ENCODE data around the gene FLT3LG.
"Not testable (repeated sequence)": the region's sequence is repeated elsewhere in the genome, so short reads cannot be mapped to it uniquely, and the experiment has no call there.

The FLT3LG gene

DNA sequence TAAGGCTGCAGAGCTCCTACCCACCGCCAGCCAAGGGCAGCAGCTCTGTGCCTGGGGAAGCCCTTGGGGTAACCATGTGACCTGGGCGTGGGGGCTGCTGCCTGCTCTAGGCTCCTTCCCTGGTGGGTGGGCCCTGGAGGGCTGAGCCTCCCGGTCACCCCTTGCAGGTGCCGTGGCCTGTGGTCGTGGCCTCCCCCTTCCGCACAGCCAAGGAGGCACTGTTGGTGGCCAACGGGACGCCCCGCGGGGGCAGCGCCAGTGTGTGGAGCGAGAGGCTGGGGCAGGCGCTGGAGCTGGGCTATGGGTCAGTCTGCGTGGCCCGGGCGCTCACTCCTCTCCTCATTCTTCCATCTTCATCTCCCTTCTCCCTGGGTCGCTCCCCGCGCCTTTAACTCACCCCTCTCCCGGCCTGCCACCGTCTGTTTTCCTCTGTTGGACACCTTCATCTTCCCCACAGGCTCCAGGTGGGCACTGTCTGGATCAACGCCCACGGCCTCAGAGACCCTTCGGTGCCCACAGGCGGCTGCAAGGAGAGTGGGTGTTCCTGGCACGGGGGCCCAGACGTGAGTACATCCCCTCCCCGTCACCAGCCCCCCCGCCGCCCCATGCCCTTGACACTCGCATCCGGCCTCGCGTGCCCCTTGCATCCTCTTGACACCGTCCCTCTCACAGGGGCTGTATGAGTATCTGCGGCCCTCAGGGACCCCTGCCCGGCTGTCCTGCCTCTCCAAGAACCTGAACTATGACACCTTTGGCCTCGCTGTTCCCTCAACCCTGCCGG lies 9.9 kb upstream of the FLT3LG start:
- no peak for DNase-seq (ENCODE audit: low spot score)

DNA sequence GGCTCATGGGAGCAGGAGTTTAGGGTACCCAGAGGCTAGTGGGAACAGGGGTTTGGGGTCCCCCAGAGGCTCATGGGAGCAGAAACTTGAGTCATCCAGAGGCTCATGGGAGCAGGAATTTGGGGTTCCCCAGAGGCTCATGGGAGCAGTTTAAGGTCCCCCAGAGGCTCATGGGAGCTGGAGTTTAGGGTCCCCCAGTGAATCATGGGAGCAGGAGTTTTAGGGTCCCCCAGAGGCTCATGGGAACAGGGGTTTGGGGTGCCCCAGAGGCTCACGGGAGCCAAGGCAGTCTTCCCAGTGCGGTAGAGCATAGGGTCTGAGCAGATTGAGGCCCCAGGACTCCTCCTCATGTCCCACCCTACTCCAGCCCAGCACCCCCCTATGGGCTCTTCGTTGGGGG lies 8.6 kb upstream of the FLT3LG start:
- no peak for DNase-seq (ENCODE audit: low spot score)

DNA sequence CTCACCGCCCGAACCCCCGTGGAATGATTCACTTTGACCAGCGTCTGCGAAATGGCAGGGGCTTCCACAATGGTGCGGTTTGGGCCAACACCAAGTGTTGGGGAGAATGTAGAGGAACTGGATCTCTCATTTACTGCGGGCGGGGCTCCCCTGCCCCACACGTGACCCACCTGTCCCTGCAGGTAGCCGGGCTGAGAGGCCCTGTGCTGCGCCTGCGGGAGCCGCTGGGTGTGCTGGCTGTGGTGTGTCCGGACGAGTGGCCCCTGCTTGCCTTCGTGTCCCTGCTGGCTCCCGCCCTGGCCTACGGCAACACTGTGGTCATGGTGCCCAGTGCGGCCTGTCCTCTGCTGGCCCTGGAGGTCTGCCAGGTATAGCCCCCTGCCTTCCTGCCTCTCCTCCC lies 5.8 kb upstream of the FLT3LG start:
- DNase-seq (ENCODE audit: low spot score): no peak

DNA sequence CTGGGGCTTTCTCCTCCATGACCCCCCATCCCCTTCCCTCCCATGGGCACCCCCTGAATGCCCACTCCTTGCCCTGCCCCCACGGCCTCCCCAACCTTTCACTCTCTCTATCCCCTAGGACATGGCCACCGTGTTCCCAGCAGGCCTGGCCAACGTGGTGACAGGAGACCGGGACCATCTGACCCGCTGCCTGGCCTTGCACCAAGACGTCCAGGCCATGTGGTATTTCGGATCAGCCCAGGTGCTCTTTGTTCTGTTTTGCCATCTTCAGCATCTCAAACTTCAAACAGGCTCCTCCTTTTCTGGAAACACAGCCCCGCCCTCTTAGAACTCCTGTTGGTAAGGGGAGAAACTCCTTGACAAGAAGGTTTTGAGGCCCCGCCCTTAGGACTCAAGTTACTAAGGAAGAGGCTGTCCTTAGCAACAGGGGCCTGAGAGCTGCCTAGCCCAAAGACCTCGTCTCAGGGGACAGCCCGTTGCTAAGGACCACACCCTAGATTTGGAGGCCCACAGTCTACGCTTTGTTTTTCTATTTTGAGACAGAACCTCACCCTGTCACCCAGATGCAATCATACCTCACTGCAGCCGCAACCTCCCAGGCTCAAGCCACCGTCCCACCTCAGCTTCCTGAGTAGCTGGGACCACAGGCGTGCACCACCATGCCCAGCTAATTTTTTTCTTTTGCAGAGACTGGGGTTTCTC lies 5.1 kb upstream of the FLT3LG start:
- DNase-seq (ENCODE audit: low spot score): peak; percentile 10

DNA sequence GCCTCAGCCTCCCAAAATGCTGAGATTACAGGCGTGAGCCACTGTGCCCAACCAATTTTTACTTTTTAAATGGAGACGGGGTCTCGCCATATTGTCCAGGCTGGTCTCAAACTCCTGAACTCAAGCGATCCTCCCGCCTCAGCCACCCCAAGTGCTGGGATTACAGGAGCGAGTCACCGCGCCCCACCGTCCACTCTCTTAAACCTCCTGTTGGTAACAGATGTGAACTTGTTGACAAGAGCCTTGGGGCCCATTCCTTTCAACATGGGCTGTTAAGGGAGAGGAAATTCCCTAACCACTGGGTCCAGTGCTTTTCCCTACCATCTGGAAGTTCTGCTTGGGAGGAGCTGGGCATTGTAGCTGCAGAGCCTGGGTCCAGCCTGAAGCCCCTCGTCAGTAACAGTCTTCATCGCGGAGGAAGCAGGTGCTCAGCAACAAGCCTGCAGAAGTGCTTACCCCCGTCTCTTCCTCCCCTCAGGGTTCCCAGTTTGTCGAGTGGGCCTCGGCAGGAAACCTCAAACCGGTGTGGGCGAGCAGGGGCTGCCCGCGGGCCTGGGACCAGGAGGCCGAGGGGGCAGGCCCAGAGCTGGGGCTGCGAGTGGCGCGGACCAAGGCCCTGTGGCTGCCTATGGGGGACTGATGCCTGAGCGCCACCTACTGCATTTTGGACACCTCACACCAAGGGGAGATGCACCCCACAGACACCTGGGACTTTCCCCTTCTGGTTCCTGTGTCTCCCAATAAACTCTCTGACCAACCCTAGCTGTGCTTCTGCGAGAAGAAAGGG lies 4.0 kb upstream of the FLT3LG start:
- DNase-seq (ENCODE audit: low spot score): no peak

DNA sequence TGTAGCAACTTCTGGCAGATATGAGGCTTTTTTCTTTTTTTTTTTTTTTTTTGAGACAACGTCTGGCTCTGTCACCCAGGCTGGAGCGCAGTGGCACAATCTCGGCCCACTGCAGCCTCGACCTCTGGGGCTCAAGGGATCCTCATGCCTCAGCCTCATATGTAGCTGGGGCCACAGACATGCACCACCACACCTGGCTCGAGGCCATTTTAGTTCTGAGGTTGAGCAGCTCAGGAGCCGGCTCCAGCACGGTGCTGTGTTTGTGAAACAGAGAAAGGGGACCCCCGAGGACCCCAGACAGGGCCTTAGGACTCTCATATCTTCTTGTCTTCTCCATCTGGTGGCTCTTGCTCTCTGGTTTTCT lies 3.4 kb upstream of the FLT3LG start:
- no peak for DNase-seq (ENCODE audit: low spot score)

DNA sequence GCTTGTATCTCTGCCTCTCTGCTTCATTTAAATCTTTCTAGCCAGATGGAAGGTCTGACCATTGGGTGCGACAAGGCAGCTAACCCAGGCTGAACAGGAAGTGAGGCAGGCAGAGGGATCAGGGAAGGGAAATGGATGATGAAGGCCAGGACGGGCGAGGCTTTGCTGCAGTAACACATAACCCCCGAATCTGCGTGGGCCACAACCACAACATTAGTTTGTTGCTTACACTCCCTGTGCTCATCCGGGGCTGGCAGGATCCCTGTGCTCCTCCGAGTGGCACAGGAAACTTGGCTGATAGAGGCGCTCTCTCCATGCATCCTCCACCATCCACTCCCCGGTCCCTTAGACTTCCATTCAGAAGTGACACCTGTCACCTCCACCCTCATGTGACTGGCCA lies 1.1 kb upstream of the FLT3LG start:
- DNase-seq (ENCODE audit: low spot score): no peak

DNA sequence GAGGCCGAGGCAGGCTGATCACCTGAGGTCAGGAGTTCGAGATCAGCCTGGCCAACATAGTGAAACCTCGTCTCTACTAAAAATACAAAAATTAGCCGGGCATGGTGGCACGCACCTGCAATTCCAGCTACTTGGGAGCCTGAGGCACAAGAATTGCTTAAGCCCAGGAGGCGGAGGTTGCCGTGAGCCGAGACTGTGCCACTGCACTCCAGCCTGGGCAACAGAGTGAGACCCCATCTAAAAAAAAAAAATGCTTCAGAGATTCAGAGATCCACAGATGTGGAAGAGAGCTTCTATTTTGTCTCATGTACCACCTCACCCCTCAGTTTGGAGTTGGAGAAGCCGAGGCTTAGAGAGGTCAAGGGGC lies 531 bp upstream of the FLT3LG start:
- not testable (repeated sequence) for DNase-seq (ENCODE audit: low spot score)

DNA sequence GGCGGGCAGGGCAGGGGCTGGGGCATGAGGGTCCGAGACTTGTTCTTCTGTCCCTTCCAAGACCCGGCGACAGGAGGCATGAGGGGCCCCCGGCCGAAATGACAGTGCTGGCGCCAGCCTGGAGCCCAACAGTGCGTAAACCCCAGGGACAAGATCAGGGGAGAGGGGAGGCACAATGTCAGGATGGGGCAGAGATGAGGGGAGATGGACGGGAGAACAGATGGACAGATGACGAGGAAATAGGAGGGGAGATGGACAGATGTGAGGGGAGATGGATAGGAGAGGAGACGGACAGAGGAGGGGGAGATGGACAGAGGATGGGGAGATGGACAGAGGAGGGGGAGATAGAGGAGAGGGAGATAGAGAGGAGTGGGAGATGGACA lies 518 bp downstream of the FLT3LG start:
- no peak for DNase-seq (ENCODE audit: low spot score)

DNA sequence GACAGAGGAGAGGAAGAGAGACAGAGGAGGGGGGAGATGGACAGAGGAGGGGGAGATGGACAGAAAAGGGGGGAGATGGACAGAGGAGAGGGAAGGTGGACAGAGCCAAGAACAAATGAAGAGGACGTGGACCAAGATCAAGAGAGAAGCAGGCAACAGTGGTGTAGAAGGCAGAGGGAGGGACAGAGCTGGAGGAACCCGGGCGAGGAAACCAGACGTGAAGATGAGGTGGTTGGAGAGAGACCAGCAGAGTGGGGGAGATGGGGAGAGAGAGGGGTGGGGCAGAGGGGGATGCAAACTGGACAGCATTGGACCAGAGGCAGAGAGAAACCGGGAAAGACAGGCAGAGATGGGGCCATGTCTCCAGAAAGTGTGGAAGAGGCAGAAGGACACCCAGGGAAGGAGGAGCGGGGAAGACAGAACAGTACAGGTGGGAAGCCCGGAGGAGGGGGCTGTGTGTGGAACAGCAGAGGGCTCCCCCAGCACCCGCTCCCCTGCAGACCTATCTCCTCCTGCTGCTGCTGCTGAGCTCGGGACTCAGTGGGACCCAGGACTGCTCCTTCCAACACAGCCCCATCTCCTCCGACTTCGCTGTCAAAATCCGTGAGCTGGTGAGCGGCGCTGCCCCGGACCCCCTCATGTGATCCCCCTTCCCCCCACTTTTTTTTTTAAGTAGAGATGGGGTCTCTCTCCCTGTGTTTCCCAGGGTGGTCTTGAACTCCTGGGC lies 1.3 kb downstream of the FLT3LG start:
- DNase-seq (ENCODE audit: low spot score): no peak

DNA sequence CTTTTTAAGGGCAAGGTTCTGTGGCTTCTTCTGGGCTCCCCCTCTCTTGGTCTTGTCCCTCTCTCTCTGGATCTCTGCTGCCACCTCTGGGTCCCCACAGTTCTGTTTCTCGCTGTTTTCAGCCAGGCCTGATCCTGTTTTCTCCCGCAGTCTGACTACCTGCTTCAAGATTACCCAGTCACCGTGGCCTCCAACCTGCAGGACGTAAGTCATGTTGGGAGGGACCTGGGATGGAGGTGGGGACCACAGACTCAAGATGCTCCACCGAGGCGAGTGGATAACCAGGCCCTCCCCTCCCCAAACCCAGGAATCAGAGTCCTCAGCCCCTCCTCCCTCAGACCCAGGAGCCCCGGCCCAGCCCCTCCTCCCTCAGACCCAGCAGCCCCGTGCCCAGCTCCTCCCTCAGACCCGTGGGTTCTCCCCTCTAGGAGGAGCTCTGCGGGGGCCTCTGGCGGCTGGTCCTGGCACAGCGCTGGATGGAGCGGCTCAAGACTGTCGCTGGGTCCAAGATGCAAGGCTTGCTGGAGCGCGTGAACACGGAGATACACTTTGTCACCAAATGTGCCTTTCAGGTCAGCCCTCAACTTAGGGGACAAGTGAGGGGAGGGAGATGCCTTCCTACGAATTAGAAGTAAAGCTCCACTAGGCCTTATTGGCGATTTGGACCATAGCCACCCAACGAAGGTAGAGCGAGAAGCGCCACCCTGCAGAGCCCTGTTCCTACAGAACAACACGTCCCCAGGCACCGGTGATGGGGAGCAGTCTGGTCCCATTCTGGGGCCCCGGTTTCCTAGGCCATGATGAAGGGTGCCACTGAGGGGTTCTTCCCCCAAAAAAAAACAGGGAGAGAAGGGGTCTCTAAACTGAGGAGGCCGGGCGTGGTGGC lies 2.2 kb downstream of the FLT3LG start:
- DNase-seq (ENCODE audit: low spot score): peak; percentile 49

DNA sequence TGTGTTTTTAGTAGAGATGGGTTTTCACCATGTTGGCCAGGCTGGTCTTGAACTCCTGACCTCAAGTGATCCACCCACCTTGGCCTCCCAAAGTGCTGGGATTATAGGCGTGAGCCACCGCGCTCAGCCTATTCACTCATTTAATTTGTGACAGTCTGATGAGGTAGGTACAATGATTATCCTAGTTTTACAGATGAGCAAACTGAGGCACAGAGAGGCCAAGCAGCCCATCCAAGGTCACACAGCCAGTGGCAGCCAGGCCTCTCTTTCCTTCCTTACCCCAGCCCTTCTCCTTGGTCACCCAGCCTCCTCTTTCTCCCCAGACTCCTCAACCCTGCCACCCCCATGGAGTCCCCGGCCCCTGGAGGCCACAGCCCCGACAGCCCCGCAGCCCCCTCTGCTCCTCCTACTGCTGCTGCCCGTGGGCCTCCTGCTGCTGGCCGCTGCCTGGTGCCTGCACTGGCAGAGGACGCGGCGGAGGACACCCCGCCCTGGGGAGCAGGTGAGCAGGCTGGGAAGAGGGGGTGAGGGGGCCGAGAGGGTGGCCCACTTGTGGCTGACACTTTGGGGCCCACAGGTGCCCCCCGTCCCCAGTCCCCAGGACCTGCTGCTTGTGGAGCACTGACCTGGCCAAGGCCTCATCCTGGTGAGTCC lies 6.1 kb downstream of the FLT3LG start:
- DNase-seq (ENCODE audit: low spot score): no peak

DNA sequence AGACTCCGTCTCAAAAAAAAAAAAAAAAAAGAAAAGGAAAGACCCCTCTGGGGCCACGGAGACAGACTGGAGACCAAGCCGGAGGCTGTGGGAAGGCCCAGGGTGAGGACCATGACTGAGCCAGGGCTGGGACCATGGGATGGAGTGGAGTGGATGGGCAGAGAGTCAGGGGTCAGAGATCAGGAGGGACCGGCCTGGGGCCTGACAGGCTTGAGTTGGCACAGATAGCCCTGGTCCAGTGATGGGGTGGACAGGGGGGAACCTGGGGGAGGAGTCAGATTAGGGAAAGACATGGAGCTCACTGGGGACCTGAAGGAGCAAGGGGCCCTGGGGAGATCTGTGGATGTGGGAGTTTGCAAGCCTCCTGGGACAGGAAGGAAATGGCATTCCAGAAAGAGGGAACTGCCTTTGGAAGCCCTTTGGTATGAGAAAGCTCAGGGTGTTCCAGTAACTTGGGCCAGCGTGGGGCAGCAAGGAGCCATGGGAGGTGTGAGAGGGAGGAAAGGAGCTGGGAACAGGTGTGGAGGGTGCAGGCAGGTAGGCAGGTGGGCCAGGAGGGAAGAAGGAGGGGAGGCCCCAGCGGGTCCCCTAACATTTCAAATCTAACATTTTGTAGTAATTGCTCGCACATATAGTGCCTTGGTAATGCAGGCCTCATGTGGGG lies 7.1 kb downstream of the FLT3LG start:
- no peak for DNase-seq (ENCODE audit: low spot score)

DNA sequence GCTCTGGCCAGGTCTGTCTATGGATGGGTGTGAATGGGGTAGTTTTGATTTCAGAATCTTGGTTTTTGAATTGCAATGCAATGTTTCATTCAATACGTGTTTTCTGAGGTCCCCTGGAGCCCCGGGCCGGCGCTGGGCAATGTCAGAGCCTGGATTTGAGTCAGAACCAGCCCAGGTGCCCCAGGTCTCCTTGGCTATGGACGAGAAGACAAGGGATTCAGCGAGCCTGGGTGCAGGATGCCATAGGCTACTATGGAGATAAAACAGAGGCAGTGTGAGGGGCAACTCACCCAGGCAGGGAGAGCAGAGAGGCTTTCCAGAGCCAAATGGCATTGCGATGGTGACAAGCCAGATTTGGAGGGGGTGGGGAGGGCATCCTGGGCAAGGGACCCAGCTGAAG lies 12.2 kb downstream of the FLT3LG start:
- DNase-seq (ENCODE audit: low spot score): no peak

DNA sequence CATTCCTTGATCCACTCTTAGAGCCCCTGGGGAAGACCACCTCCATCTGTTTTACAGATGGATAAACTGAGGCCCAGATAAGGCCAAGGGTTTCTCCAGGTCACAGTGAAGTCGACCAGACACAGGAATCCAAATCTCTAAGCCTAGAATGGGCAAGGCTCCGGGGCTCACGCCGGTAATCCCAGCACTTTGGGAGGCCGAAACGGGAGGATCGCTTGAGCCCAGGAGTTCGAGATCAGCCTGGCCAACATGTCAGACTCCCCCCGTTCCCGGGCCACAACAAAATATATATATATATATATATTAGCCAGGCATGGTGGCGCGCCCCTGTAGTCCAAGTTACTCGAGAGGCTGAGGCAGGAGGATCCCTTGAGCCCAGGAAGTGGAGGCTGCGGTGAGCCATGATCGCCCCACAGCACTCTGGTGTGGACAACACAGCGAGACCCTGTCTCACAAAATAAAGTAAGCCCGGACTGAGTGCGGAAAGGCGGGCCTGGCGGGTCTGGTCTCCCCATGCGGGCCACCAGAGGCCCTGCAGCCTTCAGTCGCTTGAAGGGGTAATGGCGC lies 12.8 kb downstream of the FLT3LG start:
- DNase-seq (ENCODE audit: low spot score): no peak

DNA sequence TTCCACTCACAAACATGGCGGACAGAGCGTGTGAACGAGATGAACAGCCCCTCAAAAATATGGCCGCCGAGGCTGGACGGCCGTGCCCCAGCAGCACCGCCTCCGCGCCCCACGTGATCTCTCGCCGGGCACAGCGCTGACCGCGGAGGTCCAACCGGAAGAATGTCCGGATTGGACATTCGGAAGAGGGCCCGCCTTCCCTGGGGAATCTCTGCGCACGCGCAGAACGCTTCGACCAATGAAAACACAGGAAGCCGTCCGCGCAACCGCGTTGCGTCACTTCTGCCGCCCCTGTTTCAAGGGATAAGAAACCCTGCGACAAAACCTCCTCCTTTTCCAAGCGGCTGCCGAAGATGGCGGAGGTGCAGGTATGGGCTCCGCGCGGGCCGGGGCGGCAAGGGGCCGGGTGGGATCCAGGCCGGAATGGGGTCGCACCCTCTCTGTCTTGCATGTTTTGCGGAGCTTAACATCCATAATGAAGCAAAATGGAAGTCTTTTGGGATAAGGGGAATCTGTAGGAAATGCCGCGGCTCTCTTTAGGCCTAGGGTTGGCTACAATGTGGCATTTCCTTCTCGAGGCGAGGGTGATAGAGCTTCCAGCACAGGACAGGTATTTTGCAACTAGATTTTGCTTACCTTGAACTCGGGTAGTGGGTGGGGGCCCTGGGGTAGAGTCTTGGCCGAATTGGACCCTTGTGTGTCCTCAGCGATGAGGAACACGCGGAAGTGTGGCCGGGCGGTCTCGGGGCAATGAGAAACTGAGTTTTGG lies 13.4 kb downstream of the FLT3LG start, which contains the start of gene RPL13A:
Gene RPL13A, plus strand, starts transcription at position 332 of the 769 bp plus-strand sequence. Its CDS starts 22 bp downstream, at position 354.
- peak; percentile 99 for DNase-seq (ENCODE audit: low spot score)

DNA sequence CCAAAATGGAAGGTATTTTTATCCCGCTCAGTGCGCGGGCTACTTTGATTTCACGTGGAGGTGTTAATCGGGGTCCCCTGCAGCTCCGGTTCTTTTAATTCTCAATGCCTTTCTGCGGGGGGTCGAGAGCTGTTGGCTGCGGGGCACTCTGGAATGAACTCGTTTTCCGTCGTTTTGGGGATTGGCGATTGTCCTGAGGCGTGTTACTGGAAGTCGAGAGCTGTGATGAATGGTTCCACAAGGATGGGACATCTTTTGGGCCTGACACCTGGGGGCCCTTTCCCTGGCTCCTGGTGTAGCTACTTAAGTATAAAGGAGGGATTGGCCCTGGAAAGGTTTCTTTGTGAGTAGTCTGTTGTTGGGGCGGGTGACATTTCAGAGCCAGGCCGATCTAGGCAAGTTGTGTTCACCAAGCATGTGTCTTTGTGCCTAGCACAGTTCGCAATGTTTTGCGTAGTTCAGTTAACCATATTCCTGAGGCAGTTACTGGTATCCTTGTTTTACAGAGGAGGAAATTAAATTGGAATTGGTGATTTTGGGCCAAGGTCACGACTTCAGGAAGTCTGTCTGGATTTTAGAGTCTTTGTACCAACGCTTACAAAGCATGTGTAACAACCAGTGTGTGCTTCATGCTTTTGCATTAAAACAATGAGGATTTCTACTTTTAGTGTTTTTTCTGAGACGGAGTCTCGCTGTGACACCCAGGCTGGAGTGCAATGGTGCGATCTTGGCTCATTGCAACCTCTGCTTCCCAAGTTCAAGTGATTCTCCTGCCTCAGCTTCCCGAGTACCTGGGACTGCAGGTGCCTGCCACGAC lies 14.2 kb downstream of the FLT3LG start:
- peak; percentile 36 for DNase-seq (ENCODE audit: low spot score)

DNA sequence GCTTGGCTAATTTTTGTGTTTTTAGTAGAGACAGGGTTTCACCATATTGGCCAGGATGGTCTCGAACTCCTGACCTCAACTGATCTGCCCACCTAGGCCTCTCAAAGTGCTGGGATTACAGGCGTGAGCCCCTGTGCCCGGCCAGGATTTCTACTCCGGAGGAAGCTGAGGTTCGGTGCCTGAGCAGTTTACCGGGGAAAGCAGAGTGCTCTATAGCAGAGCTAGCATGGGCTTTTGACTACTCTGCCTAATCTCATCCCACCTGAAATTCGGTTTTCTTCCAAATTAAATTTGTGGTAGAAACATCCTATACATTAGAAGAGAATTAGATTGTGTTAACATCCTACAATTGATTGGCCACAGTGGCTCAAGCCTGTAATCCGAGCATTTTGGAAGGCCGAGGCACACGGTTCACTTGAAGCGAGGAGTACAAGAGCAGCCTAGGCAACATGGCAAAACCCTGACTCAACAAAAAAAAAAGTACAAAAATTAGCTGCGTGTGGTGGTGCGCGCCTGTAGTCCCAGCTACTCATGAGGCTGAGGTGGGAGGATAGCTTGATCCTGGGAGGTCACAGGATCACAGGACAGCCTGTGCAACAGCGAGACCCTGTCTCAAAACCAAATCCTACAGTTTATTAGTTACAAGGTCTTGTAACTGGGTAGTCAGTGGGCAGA lies 15.0 kb downstream of the FLT3LG start:
- DNase-seq (ENCODE audit: low spot score): no peak
